ENCODE results near the gene KCNK7. TPM values are rescaled to one million over a fixed set of nuclear protein-coding genes. Genes with fewer than 3 reads are reported as not detected.

KCNK7 gene
- total and polyA plus RNA-seq, 2 experiments from 2014 or later = 0.37 TPM; not detected in 1

DNA sequence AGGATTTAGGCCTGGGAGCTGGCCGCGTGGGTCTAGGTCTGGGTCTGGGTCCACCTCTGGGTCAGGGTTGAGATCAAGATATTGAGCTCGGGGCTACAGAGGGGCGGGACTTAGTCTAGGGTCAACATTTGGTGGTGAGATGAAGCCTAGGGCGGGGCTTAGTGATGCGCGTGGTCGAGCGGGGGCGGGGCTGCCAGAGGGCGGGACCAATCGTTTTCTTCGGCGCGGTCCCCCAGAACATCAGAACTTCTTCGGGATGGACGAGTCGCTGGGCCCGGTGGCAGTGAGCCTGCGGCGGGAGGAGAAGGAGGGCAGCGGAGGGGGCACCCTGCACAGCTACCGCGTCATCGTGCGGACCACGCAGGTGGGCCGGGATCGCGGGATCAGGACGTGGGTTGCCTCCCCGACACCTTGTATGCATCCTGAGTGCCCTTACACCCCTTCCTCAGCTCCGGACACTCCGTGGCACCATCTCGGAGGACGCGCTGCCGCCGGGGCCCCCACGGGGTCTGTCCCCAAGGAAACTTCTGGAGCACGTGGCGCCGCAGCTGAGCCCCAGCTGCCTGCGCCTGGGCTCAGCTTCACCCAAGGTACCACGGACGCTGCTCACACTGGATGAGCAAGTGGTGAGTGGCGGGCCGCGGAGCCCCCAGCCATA lies 46.5 kb upstream of the KCNK7 start:
- Histone ChIP-seq H3K27me3 (no peaks in the 10 kb centered on the region), H3K36me3 (replicated peaks; ENCODE audit: insufficient read depth, low read depth) (no peaks in the 10 kb centered on the region), H3K4me3 (no peak overlapping the region), H3K9me2 (replicated peaks; ENCODE audit: insufficient read depth) (no peaks in the 10 kb centered on the region), H3K4me1 (ENCODE audit: insufficient read depth) (no peaks in the 10 kb centered on the region), H3K27ac (no peak overlapping the region), H2AFZ (no peak overlapping the region), H3K4me2 (peak overlapping the region; percentile 44), H3K9me3 (ENCODE audit: low read depth) (no peaks in the 10 kb centered on the region), H3K79me2 (no peaks in the 10 kb centered on the region), H4K20me1 (ENCODE audit: insufficient read depth, poor library complexity, severe bottlenecking) (no peaks in the 10 kb centered on the region)
- TF ChIP-seq EZH2phosphoT487 (IDR thresholded peaks at IDR 0.05; ENCODE audit: low read depth, severe bottlenecking, unreplicated experiment) = no peak
- TF ChIP-seq, protein P1, sequence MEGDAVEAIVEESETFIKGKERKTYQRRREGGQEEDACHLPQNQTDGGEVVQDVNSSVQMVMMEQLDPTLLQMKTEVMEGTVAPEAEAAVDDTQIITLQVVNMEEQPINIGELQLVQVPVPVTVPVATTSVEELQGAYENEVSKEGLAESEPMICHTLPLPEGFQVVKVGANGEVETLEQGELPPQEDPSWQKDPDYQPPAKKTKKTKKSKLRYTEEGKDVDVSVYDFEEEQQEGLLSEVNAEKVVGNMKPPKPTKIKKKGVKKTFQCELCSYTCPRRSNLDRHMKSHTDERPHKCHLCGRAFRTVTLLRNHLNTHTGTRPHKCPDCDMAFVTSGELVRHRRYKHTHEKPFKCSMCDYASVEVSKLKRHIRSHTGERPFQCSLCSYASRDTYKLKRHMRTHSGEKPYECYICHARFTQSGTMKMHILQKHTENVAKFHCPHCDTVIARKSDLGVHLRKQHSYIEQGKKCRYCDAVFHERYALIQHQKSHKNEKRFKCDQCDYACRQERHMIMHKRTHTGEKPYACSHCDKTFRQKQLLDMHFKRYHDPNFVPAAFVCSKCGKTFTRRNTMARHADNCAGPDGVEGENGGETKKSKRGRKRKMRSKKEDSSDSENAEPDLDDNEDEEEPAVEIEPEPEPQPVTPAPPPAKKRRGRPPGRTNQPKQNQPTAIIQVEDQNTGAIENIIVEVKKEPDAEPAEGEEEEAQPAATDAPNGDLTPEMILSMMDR (IDR thresholded peaks at IDR 0.05; ENCODE audit: poor library complexity) = no peak
- no peak for DNase-seq (ENCODE audit: low spot score)
- 41% methylated on average over 20 of the region's 49 CpGs for WGBS (ENCODE audit: low lambda C conversion rate, missing lambda C conversion rate)

DNA sequence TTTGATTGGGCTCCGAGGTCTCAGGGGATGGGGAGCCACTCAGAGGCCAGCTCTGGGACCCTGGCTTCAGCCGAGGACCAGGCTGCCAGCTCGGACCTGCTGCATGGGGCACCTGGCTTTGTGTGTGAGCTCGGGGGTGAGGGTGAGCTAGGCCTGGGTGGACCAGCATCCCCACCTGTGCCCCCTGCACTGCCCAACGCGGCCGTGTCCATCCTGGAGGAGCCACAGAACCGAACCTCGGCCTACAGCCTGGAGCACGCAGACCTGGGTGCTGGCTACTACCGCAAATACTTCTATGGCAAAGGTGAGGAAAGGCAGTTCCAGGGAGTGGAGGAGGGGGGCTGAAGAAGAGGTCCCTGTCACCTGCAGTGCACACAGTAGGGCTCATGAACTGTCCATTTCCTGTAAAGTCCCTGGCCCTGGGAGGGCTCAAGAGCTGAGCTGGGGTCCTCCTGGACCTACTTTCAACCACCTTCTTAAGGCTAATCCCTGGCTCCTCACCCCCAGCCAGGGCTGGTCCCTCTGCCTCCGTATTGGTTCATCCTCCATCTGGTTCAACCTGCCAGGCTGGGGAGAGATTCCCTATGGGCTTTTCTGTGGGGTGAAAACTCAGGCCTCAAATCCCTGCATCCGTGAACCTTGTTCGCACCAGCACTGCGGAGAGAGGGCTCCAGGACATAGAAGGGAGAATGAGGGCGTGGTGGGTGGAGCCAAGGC lies 45.9 kb upstream of the KCNK7 start:
- H3K9me3 ChIP-seq (ENCODE audit: low read depth) = no peaks in the 10 kb centered on the region
- no peak for DNase-seq (ENCODE audit: low spot score)
- no peaks in the 10 kb centered on the region for H3K4me1 ChIP-seq (ENCODE audit: insufficient read depth)
- H3K79me2 ChIP-seq = no peaks in the 10 kb centered on the region
- TF ChIP-seq, protein P1 (IDR thresholded peaks at IDR 0.05; ENCODE audit: poor library complexity) = no peak
- TF ChIP-seq EZH2 (IDR thresholded peaks at IDR 0.05; ENCODE audit: borderline replicate concordance) (no peak), EZH2phosphoT487 (IDR thresholded peaks at IDR 0.05; ENCODE audit: low read depth, severe bottlenecking, unreplicated experiment) (no peak)
- H3K4me2 ChIP-seq = peak overlapping the region; percentile 44
- no peak overlapping the region for H3K4me3 ChIP-seq
- no peaks in the 10 kb centered on the region for H3K36me3 ChIP-seq (replicated peaks; ENCODE audit: insufficient read depth, low read depth)
- no peaks in the 10 kb centered on the region for H3K9me2 ChIP-seq (replicated peaks; ENCODE audit: insufficient read depth)
- H4K20me1 ChIP-seq (ENCODE audit: insufficient read depth, poor library complexity, severe bottlenecking) = no peaks in the 10 kb centered on the region
- H2AFZ ChIP-seq = no peak overlapping the region
- WGBS (ENCODE audit: low lambda C conversion rate, missing lambda C conversion rate) = 88% methylated on average over 16 of the region's 16 CpGs
- H3K27me3 ChIP-seq = no peaks in the 10 kb centered on the region
- H3K27ac ChIP-seq = no peak overlapping the region

DNA sequence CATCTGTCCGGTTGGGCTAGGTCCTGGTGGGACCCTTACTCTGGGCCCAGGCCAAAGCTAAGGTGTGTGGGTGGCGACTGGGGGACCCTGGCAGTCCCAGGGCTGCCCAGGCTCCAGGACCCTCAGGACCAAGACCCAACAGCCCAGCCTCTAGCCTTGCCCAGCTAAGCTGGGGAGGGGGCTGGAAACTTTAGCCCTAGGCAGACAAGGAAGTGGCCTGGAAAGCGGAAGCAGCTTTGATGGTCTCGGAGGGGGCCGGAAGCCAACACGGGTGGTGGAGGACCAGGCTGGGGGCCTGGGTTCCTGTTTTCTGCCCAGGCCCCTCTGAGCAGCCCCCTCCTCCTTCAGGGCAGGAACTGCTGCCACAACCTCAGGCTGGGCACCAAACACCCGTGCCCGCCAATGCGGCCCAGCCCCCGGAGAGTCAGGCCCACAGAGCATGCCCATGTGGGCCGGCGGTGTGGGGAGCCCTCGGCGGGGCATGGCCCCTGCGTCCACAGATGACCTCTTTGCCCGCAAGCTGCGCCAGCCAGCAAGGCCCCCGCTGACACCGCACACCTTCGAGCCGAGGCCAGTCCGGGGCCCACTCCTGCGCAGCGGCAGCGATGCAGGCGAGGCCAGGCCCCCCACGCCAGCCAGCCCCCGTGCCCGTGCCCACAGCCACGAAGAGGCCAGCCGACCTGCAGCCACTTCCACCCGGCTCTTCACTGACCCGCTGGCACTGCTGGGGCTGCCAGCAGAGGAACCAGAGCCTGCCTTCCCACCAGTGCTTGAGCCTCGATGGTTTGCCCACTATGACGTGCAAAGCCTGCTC lies 45.1 kb upstream of the KCNK7 start:
- no peaks in the 10 kb centered on the region for H3K36me3 ChIP-seq (replicated peaks; ENCODE audit: insufficient read depth, low read depth)
- no peak for DNase-seq (ENCODE audit: low spot score)
- no peaks in the 10 kb centered on the region for H3K9me3 ChIP-seq (ENCODE audit: low read depth)
- no peaks in the 10 kb centered on the region for H4K20me1 ChIP-seq (ENCODE audit: insufficient read depth, poor library complexity, severe bottlenecking)
- H3K9me2 ChIP-seq (replicated peaks; ENCODE audit: insufficient read depth) = no peaks in the 10 kb centered on the region
- H3K27ac ChIP-seq = no peak overlapping the region
- no peaks in the 10 kb centered on the region for H3K27me3 ChIP-seq
- no peaks in the 10 kb centered on the region for H3K4me1 ChIP-seq (ENCODE audit: insufficient read depth)
- no peak overlapping the region for H3K4me3 ChIP-seq
- no peak overlapping the region for H3K4me2 ChIP-seq
- no peak overlapping the region for H2AFZ ChIP-seq
- no peaks in the 10 kb centered on the region for H3K79me2 ChIP-seq
- TF ChIP-seq, protein P1 (IDR thresholded peaks at IDR 0.05; ENCODE audit: poor library complexity) = no peak
- TF ChIP-seq EZH2phosphoT487 (IDR thresholded peaks at IDR 0.05; ENCODE audit: low read depth, severe bottlenecking, unreplicated experiment) (no peak), EZH2 (IDR thresholded peaks at IDR 0.05; ENCODE audit: borderline replicate concordance) (no peak)
- WGBS (ENCODE audit: low lambda C conversion rate, missing lambda C conversion rate) = 92% methylated on average over 33 of the region's 35 CpGs

Measured in hepatocyte (in vitro differentiated cells).